Stimulated activated effector memory CD8-positive, alpha-beta T cell treated with anti-CD3 and anti-CD28 coated beads, Interleukin-12 subunit alpha, Interleukin-12 subunit beta, amount 100 ng/mL, for 72 hours (primary cell): ENCODE results near the gene SLC9A3.

ENCODE experiments used
- ATAC-seq: fragments of 150-1000 bp; cut with Tn5 transposase; 2 replicates; pipeline ENCODE4 v1.10.0; 2021
- DNase-seq, 2 donors: peaks; one replicate each; pipeline ENCODE4 v3.0.0; 2021 to 2022; ENCODE audit warnings: low spot score in 2 of 2
- H3K27ac Mint-ChIP-seq: one replicate; pipeline ENCODE4 v1.8.0; 2022; ENCODE audit warnings: mild to moderate bottlenecking, mixed read lengths
- H3K36me3 Mint-ChIP-seq: one replicate; pipeline ENCODE4 v1.8.0; 2022; ENCODE audit warnings: mild to moderate bottlenecking, mixed read lengths
- H3K4me1 Mint-ChIP-seq: one replicate; pipeline ENCODE4 v1.8.0; 2022; ENCODE audit warnings: mixed read lengths
- H3K4me3 Mint-ChIP-seq: one replicate; pipeline ENCODE4 v1.8.0; 2022; ENCODE audit warnings: mild to moderate bottlenecking, mixed read lengths
- H3K9me3 Mint-ChIP-seq: one replicate; pipeline ENCODE4 v1.8.0; 2022; ENCODE audit warnings: mixed read lengths

SLC9A3 gene

DNA sequence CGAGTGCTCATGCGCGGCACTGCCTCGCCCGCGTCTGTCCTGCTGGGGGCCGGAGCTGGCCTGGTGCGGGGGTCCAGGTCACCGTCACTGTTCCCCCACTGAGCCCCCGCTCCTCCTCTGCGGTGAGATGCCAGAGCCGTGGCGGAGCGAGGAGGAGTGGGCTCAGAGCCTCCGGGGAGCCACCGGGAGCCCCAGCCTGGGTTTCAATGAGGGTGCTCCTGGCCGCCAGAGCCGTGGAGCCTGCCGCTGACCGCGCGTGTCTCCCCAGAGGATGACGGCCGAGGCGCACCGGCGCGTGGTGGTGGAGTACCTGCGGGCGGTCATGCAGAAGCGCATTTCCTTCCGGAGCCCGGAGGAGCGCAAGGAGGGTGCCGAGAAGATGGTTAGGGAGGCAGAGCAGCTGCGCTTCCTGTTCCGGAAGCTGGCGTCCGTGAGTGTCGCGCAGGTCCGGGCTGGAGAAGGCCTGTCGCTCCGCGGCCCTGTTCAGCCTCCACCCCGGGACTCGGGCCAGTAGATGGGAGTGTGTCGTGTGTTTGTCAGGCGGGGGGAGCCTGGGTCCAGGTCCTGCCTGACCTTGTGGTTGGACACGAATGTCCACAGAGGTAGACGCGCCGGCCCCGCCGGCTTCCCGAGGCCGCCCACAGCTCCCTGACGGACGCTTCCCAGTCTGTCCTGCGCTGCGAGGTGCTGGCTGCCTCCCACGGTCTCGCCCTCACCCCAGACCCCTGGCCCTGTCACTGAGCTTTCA is 59.2 kb downstream of the SLC9A3 start:
- Mint-ChIP-seq H3K9me3 (no peaks in the 10 kb centered on the region), H3K27ac (peak overlapping the region; percentile 70), H3K36me3 (peaks cover 59% of the 10 kb centered on the region), H3K4me1 (peaks cover 36% of the 10 kb centered on the region), H3K4me3 (no peak overlapping the region)
- DNase-seq = no peak
- ATAC-seq = no peak

DNA sequence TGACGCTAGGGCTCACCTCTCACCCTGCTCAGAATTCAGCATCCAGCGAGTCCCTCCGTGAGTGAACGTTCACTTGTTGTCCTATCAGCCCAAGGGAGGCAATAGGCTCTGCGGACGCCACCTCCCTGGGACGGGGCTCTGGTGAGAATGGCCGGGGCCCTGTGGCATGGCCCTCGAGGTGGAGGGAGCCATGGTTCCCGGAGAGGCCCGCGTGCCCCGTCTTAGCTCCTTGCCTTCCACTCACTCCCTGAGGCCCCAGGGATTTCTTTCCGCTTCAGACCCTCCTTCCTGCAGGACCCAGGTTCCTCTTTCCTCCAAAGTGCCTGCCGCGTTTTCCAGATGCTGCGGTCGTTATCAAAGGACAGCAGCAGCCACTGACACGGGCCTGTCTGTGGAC is 59.8 kb downstream of the SLC9A3 start:
- Mint-ChIP-seq H3K4me3 (peak overlapping the region; percentile 23), H3K36me3 (peaks cover 59% of the 10 kb centered on the region), H3K9me3 (no peaks in the 10 kb centered on the region), H3K27ac (peak overlapping the region; percentile 91), H3K4me1 (peaks cover 41% of the 10 kb centered on the region)
- DNase-seq (no peak), ATAC-seq (peak; percentile 4)

DNA sequence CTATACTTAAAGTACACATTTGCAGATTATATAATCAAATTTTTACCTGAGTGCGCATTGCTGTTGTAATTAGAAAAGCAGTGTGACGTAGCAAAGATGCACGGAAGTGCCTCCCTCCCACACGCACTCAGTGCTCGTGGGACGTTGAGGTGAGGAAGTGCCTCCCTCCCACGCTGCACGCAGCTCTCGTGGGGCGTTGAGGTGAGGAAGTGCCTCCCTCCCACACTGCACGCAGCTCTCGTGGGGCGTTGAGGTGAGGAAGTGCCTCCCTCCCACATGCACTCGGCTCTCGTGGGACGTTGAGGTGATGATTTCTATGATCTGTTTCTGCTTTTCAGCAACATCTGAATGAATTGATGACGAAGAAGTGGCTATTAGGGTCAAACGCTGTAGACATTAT is 60.3 kb downstream of the SLC9A3 start:
- Mint-ChIP-seq H3K9me3 (no peaks in the 10 kb centered on the region), H3K27ac (peak overlapping the region; percentile 91), H3K4me3 (peak overlapping the region; percentile 23), H3K36me3 (peaks cover 59% of the 10 kb centered on the region), H3K4me1 (peaks cover 43% of the 10 kb centered on the region)
- ATAC-seq (peak; percentile 79), DNase-seq (no peak)

DNA sequence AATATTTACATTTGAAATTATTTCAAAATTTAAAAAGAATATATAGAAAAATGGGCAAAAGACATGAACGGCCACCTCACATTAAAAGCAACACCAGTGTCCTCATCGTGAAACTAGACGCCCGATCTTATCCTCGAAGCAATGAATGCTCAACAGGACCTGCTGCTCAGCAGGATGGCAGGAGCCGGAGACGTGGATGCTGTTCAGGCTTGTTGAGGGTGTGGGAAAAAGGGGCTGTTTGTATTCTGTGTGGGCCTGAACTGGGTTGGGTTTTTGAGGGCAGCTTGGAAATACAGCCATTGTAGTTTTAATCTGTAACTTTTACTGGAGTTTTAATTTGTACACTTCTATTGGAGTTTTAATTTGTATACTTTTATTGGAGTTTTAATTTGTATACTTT is 60.9 kb downstream of the SLC9A3 start:
- H3K9me3 Mint-ChIP-seq = no peaks in the 10 kb centered on the region
- peaks cover 49% of the 10 kb centered on the region for H3K4me1 Mint-ChIP-seq
- no peak overlapping the region for H3K4me3 Mint-ChIP-seq
- H3K36me3 Mint-ChIP-seq = peaks cover 63% of the 10 kb centered on the region
- peak overlapping the region; percentile 26 for H3K27ac Mint-ChIP-seq
- DNase-seq = no peak
- ATAC-seq = no peak

DNA sequence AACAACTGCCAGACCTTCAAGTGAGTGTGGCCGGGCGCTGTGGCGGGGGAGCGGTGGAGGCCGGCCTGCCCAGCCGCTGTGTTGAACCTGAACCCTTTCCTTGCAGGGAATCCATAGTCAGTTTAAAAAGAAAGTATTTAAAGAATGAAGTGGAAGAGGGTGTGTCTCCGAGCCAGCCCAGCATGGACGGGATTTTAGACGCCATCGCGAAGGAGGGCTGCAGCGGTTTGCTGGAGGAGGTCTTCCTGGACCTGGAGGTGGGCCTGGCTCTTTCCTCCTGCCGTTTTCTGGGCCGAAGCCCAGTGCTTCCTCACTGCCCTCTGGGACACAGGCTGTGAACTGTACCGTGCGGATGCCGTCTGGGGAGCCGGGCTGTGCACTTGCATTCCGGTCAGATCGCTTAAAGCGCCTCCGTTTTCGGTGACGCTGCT is 62.2 kb downstream of the SLC9A3 start:
- DNase-seq (no peak), ATAC-seq (no peak)
- H3K27ac Mint-ChIP-seq = peak overlapping the region; percentile 26
- peaks cover 74% of the 10 kb centered on the region for H3K36me3 Mint-ChIP-seq
- peaks cover 56% of the 10 kb centered on the region for H3K4me1 Mint-ChIP-seq
- no peak overlapping the region for H3K4me3 Mint-ChIP-seq
- H3K9me3 Mint-ChIP-seq = no peaks in the 10 kb centered on the region

DNA sequence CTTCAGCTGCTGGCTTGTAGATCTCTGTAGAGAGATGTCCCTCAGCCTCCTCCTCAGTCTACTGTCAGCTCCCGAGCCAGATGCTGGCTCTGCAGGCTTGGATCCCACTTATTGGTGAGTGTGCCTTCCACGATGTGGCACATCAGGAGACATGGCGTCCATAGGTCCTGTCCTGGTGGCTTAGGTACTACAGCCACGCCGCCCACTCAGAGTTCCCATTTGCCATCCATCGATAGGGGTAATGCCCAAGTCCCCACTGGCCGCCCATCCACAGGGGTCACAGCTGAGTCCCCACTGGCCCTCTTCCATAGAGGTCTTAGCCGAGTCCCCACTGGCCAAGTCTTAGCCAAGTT is 64.0 kb downstream of the SLC9A3 start:
- peaks cover 92% of the 10 kb centered on the region for H3K36me3 Mint-ChIP-seq
- no peak for ATAC-seq
- no peaks in the 10 kb centered on the region for H3K9me3 Mint-ChIP-seq
- H3K4me1 Mint-ChIP-seq = peaks cover 65% of the 10 kb centered on the region
- peak overlapping the region; percentile 95 for H3K27ac Mint-ChIP-seq
- peak overlapping the region; percentile 50 for H3K4me3 Mint-ChIP-seq
- no peak for DNase-seq

DNA sequence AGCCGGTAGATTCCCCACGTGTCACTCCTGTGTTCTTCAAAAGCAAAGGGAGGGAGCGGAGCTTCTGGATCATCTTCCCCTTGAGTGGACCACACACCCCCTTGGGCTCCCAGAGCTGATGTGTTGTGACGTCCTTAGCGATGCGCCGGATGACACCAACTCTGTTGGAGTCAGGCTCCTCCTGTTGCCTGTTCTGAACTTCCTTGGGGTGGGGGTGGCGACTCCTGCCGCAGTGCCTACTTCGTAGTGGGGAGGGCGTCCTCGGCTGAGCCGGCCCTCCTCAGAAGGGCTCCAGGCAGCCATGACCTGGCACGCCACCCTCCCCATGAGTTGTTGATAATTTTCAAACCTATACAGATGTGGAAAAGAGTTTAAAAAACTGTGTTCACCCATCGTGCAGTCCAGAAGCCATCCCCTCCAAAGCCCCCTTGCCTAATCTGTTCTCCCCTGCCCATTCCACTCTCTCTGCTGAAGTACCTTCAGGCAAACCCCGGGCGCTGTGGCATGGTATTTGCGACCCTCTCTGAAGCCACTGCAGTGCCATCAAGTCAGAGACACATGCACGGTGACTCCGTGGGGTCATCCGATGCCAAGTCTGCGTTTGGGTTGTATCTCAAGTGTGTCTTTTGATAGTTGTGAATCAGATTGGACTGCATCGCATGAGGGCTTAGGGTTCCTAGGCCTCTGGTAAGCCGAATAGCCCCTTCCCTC is 64.5 kb downstream of the SLC9A3 start:
- peak overlapping the region; percentile 95 for H3K27ac Mint-ChIP-seq
- peak overlapping the region; percentile 50 for H3K4me3 Mint-ChIP-seq
- DNase-seq (no peak), ATAC-seq (no peak)
- peaks cover 65% of the 10 kb centered on the region for H3K4me1 Mint-ChIP-seq
- peaks cover 97% of the 10 kb centered on the region for H3K36me3 Mint-ChIP-seq
- H3K9me3 Mint-ChIP-seq = no peaks in the 10 kb centered on the region

DNA sequence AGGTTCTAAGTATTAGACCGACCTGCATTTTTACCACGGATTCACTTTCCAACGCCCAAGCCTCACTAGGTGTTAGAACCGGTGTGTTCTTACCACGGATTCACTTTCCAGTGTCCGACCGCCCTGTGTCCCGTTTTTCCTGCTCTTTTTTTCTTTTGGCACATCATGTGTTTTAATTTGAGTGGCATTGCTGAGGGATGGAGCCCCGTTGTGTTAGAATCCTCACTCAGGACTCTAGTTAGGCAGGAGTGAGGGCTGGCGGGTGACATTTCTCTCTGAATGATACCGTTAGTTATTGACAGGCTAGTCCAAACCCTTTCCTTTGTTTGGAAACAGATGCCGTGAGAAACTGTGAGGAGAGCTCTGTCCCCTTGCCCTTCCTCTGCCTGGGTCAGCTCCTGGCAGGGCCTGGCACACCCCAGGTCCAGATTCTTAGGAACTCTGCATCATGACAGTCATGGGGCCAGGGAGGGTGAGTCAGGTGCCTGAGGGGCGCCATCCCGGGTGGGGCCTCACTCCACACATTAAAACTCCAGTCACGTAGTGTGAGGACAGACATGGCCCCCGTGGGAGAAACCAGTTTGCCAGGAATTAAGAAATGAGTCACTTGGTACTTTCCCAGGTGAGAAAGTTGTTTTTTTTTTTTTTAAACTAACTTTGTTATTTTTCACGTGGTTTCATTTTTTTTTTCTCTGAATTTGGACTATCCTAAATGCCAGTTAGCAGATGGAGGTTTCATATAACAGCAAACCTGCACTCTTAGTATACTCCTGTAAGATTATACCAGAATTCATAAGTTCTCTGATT is 65.5 kb downstream of the SLC9A3 start:
- H3K4me1 Mint-ChIP-seq = peaks cover 63% of the 10 kb centered on the region
- H3K27ac Mint-ChIP-seq = peak overlapping the region; percentile 95
- peak; percentile 91 for ATAC-seq
- H3K9me3 Mint-ChIP-seq = no peaks in the 10 kb centered on the region
- H3K4me3 Mint-ChIP-seq = peak overlapping the region; percentile 50
- DNase-seq = peak in 1 of 2 donors; percentile 74
- H3K36me3 Mint-ChIP-seq = peaks cover 99% of the 10 kb centered on the region

DNA sequence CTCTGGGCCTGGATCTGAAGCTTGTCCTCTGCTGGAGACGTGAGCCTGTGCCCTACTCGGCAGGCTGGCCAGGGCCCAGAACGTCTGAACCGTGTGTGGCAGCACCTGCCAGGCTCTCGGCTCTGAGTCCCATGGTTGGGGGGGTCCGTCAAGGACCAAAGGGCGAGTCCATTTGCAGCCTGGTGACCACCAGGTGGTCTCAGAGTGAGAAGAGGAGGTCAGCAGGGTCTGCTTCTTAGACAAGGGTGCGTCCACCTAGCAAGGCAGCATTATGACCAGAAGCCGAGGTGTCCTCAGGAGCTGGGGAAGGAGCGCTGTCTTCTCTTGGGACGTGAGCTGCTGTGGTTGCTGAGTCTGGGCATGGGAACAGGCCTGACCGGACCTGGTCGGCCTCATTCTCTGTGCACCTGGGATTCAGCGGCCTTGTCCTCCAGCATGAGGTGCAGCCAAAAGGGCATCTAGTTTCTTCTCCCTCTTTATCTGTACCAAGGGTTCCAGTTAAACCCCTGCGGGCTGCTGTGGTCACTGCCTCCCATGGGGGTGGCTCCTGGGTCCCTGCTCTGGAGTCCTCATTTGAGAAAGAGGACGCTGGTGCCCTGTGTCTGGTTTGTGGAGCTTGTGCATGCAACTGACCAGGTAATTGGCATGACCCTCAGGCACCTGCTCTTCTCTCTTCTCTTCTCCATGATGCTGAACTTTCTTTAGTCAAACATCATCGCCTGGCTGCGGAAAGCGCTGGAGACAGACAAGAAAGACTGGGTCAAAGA is 66.9 kb downstream of the SLC9A3 start:
- no peak overlapping the region for H3K4me3 Mint-ChIP-seq
- H3K4me1 Mint-ChIP-seq = peaks cover 69% of the 10 kb centered on the region
- DNase-seq = no peak
- H3K9me3 Mint-ChIP-seq = peaks cover under 1% of the 10 kb centered on the region
- H3K27ac Mint-ChIP-seq = peak overlapping the region; percentile 95
- no peak for ATAC-seq
- peaks cover 99% of the 10 kb centered on the region for H3K36me3 Mint-ChIP-seq

DNA sequence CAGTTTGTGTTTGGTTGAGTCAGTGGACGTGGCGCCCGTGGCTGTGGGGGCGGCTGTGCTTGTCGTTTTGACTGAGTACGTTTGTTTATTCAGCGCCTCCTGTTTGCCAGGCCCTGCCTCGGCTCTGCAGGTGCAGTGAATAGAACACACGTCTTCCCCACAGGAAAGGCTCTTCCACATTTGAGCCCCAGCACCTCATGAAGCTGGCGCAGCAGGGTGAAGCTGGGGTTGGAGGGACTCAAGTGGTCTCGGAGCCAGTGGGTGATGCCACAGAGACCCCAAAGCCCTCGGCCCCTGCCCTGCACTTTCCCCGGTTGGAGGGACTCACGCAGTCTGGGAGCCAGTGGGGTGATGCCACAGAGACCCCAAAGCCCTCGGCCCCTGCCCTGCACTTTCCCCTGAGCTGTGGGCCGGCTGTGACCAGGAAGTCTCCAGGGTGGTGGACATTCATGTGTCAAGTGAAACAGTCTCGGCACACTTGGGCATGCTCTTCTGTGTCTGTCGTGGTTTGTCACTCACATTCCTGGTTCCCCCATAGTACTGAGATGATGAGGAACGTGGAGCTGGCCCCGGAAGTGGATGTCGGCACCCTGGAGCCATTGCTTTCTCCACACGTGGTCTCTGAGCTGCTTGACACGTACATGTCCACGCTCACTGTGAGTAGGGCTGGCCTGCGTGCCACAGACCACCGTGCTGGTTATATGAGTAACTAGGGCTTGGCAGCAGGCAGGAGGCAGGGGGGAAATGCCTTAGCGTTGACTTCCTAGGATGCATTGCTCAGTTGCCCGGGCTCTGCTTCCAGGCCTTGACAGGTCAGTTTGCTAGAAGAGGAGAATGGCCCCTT is 67.7 kb downstream of the SLC9A3 start:
- peaks cover 68% of the 10 kb centered on the region for H3K4me1 Mint-ChIP-seq
- ATAC-seq = no peak
- peaks cover 99% of the 10 kb centered on the region for H3K36me3 Mint-ChIP-seq
- no peak overlapping the region for H3K4me3 Mint-ChIP-seq
- no peak for DNase-seq
- H3K9me3 Mint-ChIP-seq = peaks cover 6% of the 10 kb centered on the region
- peak overlapping the region; percentile 45 for H3K27ac Mint-ChIP-seq

DNA sequence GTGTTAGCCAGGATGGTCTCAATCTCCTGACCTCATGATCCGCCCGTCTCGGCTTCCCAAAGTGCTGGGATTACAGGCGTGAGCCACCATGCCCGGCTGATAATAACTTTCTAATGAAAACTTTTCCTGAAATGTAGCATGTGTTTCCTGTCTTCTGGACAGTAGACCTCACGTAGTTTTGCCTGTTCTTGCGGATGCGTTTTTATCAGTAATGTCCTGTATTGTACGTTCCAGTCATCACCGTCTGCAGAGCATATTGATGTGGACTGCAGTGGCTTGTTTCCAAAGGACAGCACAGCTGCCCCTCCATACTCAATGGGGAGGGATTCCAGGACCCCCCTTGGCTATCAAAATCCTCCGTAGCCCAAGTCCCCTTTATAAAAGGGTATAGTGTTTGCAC is 68.4 kb downstream of the SLC9A3 start:
- H3K27ac Mint-ChIP-seq = no peak overlapping the region
- no peak overlapping the region for H3K4me3 Mint-ChIP-seq
- peaks cover 8% of the 10 kb centered on the region for H3K9me3 Mint-ChIP-seq
- H3K4me1 Mint-ChIP-seq = peaks cover 67% of the 10 kb centered on the region
- peaks cover 99% of the 10 kb centered on the region for H3K36me3 Mint-ChIP-seq
- ATAC-seq = no peak
- DNase-seq = no peak

DNA sequence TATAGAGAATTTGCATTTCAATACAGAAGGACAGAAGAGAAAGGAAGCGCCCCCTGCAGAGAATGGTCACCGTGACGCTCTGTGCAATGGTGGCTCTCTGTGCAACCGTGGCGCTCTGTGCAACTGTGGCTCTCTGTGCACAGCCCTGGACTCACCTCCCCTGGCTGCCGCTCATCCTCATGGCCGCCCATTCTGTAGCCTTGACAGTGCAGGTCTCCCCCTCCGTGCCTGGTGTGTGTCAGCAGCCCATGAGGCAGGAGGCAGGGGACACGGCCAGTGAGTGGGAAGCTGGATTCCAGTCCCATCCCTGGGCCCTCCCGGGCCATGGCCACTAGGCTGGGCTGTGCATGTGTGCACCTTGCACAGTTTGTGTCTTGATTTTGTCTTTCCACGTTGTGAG is 69.3 kb downstream of the SLC9A3 start:
- ATAC-seq = no peak
- no peak for DNase-seq
- Mint-ChIP-seq H3K4me3 (no peak overlapping the region), H3K27ac (no peak overlapping the region), H3K36me3 (peaks cover 99% of the 10 kb centered on the region), H3K9me3 (peaks cover 8% of the 10 kb centered on the region), H3K4me1 (peaks cover 58% of the 10 kb centered on the region)

DNA sequence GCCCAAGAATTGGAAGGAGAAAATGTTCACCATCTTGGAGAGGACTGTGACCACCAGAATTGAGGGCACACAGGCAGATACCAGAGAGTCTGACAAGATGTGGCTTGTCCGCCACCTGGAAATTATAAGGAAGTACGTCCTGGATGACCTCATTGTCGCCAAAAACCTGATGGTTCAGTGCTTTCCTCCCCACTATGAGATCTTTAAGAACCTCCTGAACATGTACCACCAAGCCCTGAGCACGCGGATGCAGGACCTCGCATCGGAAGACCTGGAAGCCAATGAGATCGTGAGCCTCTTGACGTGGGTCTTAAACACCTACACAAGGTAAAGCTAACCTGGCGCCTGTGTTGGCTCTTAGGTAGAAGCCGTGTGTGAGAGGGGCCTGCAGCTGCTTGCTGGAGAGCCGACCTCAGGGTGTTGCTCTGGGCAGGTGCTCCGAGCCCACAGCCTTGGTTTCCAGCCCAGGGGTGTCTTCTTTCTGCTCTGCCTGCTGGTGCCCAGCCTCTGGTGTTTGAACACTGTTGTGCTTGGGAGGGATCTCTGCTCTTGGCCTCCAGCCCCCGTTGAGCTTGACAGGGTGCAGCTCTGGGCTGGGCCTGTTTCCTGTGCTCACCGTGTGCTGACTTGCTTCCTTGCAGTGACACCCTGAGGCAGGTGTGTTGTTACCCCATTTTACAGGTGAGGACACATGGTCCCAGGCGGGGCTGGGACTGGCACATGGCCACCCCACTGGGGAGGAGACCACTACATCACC is 70.3 kb downstream of the SLC9A3 start:
- peak overlapping the region; percentile 62 for H3K27ac Mint-ChIP-seq
- ATAC-seq = no peak
- no peak overlapping the region for H3K4me3 Mint-ChIP-seq
- H3K36me3 Mint-ChIP-seq = peaks cover 99% of the 10 kb centered on the region
- DNase-seq = no peak
- peaks cover 8% of the 10 kb centered on the region for H3K9me3 Mint-ChIP-seq
- H3K4me1 Mint-ChIP-seq = peaks cover 54% of the 10 kb centered on the region
